Memory B cell (primary cell): ENCODE results near the gene NBEAL2.
A peak's percentile ranks its signal among the peaks of the same experiment; 100 is the strongest.

Experiments used
- ATAC-seq: fragments of 150-1000 bp; cut with Tn5 transposase; 2 replicates; pipeline ENCODE4 v1.10.0; 2021; ENCODE audit warnings: low read depth, mild to moderate bottlenecking, moderate library complexity
- DNase-seq, 2 donors: peaks; one replicate each; pipeline ENCODE4 v3.0.0; 2022; ENCODE audit warnings: low spot score in 2 of 2
- H3K27ac Mint-ChIP-seq: one replicate; pipeline ENCODE4 v1.8.0; 2022; ENCODE audit warnings: mild to moderate bottlenecking, moderate library complexity, mixed read lengths
- H3K27me3 Mint-ChIP-seq: one replicate; pipeline ENCODE4 v1.8.0; 2022; ENCODE audit warnings: mixed read lengths
- H3K36me3 Mint-ChIP-seq: one replicate; pipeline ENCODE4 v1.8.0; 2022; ENCODE audit warnings: mild to moderate bottlenecking, mixed read lengths
- H3K4me1 Mint-ChIP-seq: one replicate; pipeline ENCODE4 v1.8.0; 2022; ENCODE audit warnings: mixed read lengths
- H3K4me3 Mint-ChIP-seq: one replicate; pipeline ENCODE4 v1.8.0; 2022; ENCODE audit warnings: mild to moderate bottlenecking, moderate library complexity, mixed read lengths
- H3K9me3 Mint-ChIP-seq: one replicate; pipeline ENCODE4 v1.8.0; 2022; ENCODE audit warnings: mixed read lengths

The NBEAL2 gene

GRCh38 chr3:46978985-46979944, at the start of gene NBEAL2:
NBEAL2 (plus strand) TSS chr3:46979666; CDS start chr3:46979862, 196 bp downstream.
- peak within 1 kb of the TSS; percentile 78 for H3K27ac Mint-ChIP-seq
- H3K4me1 Mint-ChIP-seq = peaks cover 36% of the 10 kb centered on the region
- peak within 1 kb of the TSS; percentile 85 for H3K4me3 Mint-ChIP-seq

GRCh38 chr3:46930166-46930944, 49.1 kb upstream of the NBEAL2 start:
- ATAC-seq = no peak
- DNase-seq = no peak
- Mint-ChIP-seq H3K36me3 (peaks cover 11% of the 10 kb centered on the region), H3K4me1 (peaks cover 65% of the 10 kb centered on the region), H3K9me3 (peaks cover 7% of the 10 kb centered on the region), H3K27ac (peak overlapping the region; percentile 94), H3K27me3 (no peaks in the 10 kb centered on the region), H3K4me3 (peak overlapping the region; percentile 63)

More at GRCh38 chr3:46978985-46979944, at the start of gene NBEAL2:
- ATAC-seq = peak; percentile 77
- H3K36me3 Mint-ChIP-seq = peaks cover 2% of the 10 kb centered on the region
- H3K27me3 Mint-ChIP-seq = no peaks in the 10 kb centered on the region
- no peaks in the 10 kb centered on the region for H3K9me3 Mint-ChIP-seq
- DNase-seq = peak; percentile 86 to 94

GRCh38 chr3:46930945-46931403, 48.5 kb upstream of the NBEAL2 start:
- H3K36me3 Mint-ChIP-seq = peaks cover 12% of the 10 kb centered on the region
- peaks cover 7% of the 10 kb centered on the region for H3K9me3 Mint-ChIP-seq
- peak; percentile 35 for ATAC-seq
- DNase-seq = no peak
- H3K4me1 Mint-ChIP-seq = peaks cover 63% of the 10 kb centered on the region
- peak overlapping the region; percentile 63 for H3K4me3 Mint-ChIP-seq
- peak overlapping the region; percentile 94 for H3K27ac Mint-ChIP-seq
- H3K27me3 Mint-ChIP-seq = no peaks in the 10 kb centered on the region

GRCh38 chr3:46931631-46932331, 47.7 kb upstream of the NBEAL2 start:
- Mint-ChIP-seq H3K4me1 (peaks cover 67% of the 10 kb centered on the region), H3K27ac (peak overlapping the region; percentile 94), H3K4me3 (peak overlapping the region; percentile 62), H3K9me3 (peaks cover 7% of the 10 kb centered on the region), H3K36me3 (peaks cover 12% of the 10 kb centered on the region), H3K27me3 (no peaks in the 10 kb centered on the region)
- no peak for ATAC-seq
- no peak for DNase-seq

- H3K36me3 Mint-ChIP-seq = peaks cover 13% of the 10 kb centered on the region
- H3K9me3 Mint-ChIP-seq = peaks cover 7% of the 10 kb centered on the region
- no peaks in the 10 kb centered on the region for H3K27me3 Mint-ChIP-seq
- H3K27ac Mint-ChIP-seq = peak overlapping the region; percentile 94
- no peak for ATAC-seq
- H3K4me3 Mint-ChIP-seq = peak overlapping the region; percentile 8
- peaks cover 60% of the 10 kb centered on the region for H3K4me1 Mint-ChIP-seq
- no peak for DNase-seq
Observed at GRCh38 chr3:46932455-46933225, 46.8 kb upstream of the NBEAL2 start.

GRCh38 chr3:46933261-46933660, 46.2 kb upstream of the NBEAL2 start:
- Mint-ChIP-seq H3K4me3 (no peak overlapping the region), H3K36me3 (peaks cover 16% of the 10 kb centered on the region), H3K9me3 (peaks cover 7% of the 10 kb centered on the region), H3K27ac (peak overlapping the region; percentile 47), H3K4me1 (peaks cover 63% of the 10 kb centered on the region), H3K27me3 (no peaks in the 10 kb centered on the region)
- ATAC-seq = no peak
- no peak for DNase-seq

- Mint-ChIP-seq H3K4me3 (no peak overlapping the region), H3K9me3 (peaks cover under 1% of the 10 kb centered on the region), H3K27me3 (no peaks in the 10 kb centered on the region), H3K27ac (peak overlapping the region; percentile 47), H3K4me1 (peaks cover 62% of the 10 kb centered on the region), H3K36me3 (peaks cover 14% of the 10 kb centered on the region)
- ATAC-seq (no peak), DNase-seq (no peak)
Observed at GRCh38 chr3:46934072-46934471, 45.4 kb upstream of the NBEAL2 start.

GRCh38 chr3:46934498-46935167, 44.8 kb upstream of the NBEAL2 start:
- no peak for ATAC-seq
- no peaks in the 10 kb centered on the region for H3K27me3 Mint-ChIP-seq
- H3K36me3 Mint-ChIP-seq = peaks cover 10% of the 10 kb centered on the region
- H3K27ac Mint-ChIP-seq = peak overlapping the region; percentile 31
- DNase-seq = no peak
- peaks cover 61% of the 10 kb centered on the region for H3K4me1 Mint-ChIP-seq
- no peak overlapping the region for H3K4me3 Mint-ChIP-seq
- H3K9me3 Mint-ChIP-seq = no peaks in the 10 kb centered on the region

GRCh38 chr3:46935168-46935858, 44.2 kb upstream of the NBEAL2 start:
- no peaks in the 10 kb centered on the region for H3K27me3 Mint-ChIP-seq
- H3K9me3 Mint-ChIP-seq = no peaks in the 10 kb centered on the region
- no peak for ATAC-seq
- peak overlapping the region; percentile 31 for H3K27ac Mint-ChIP-seq
- no peak for DNase-seq
- no peak overlapping the region for H3K4me3 Mint-ChIP-seq
- peaks cover 15% of the 10 kb centered on the region for H3K36me3 Mint-ChIP-seq
- H3K4me1 Mint-ChIP-seq = peaks cover 63% of the 10 kb centered on the region

- Mint-ChIP-seq H3K36me3 (peaks cover 20% of the 10 kb centered on the region), H3K9me3 (no peaks in the 10 kb centered on the region), H3K27ac (peak overlapping the region; percentile 79), H3K4me3 (no peak overlapping the region), H3K4me1 (peaks cover 60% of the 10 kb centered on the region), H3K27me3 (no peaks in the 10 kb centered on the region)
- DNase-seq (no peak), ATAC-seq (no peak)
Observed at GRCh38 chr3:46935989-46936558, 43.4 kb upstream of the NBEAL2 start.

- H3K9me3 Mint-ChIP-seq = no peaks in the 10 kb centered on the region
- H3K4me1 Mint-ChIP-seq = peaks cover 53% of the 10 kb centered on the region
- H3K36me3 Mint-ChIP-seq = peaks cover 20% of the 10 kb centered on the region
- DNase-seq (no peak), ATAC-seq (no peak)
- no peak overlapping the region for H3K4me3 Mint-ChIP-seq
- H3K27me3 Mint-ChIP-seq = no peaks in the 10 kb centered on the region
- H3K27ac Mint-ChIP-seq = no peak overlapping the region
Observed at GRCh38 chr3:46936733-46937250, 42.7 kb upstream of the NBEAL2 start.

- ATAC-seq = no peak
- Mint-ChIP-seq H3K27me3 (no peaks in the 10 kb centered on the region), H3K9me3 (no peaks in the 10 kb centered on the region), H3K4me3 (no peak overlapping the region), H3K36me3 (peaks cover 24% of the 10 kb centered on the region), H3K4me1 (peaks cover 51% of the 10 kb centered on the region), H3K27ac (peak overlapping the region; percentile 77)
- DNase-seq = no peak
Observed at GRCh38 chr3:46938118-46938517, 41.3 kb upstream of the NBEAL2 start.
